Stimulated activated CD8-positive, alpha-beta memory T cell treated with anti-CD3 and anti-CD28 coated beads, Interleukin-12 subunit alpha, Interleukin-12 subunit beta, amount 100 ng/mL, for 24 hours (primary cell): Measurements from ENCODE around the gene SLC37A1.

Experiments
- DNase-seq: peaks from one replicate; pipeline ENCODE4 v3.0.0-alpha.2; 2020; ENCODE audit errors: extremely low read depth

SLC37A1 gene

DNA sequence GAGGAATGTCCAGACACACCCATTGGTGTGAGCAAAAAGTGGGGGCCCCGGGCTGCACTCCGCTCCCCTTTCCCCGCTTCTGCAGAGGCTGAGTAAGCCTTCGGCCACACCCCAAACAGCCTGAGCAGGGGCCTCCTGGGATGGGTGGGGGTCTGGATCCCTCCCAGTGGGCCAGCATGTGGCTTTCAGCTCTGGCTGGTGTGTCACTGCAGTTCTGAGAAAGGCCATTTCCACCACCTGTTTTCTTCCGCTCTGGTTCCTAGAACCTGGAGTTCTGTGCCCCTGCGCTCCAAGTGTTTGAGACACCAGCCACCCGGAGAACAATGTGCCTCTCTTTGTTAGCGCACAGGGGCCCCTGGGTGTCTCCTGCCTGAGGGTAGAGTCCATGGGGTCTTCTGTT, 30.9 kb downstream of the SLC37A1 start:
- DNase-seq, result no peak

DNA sequence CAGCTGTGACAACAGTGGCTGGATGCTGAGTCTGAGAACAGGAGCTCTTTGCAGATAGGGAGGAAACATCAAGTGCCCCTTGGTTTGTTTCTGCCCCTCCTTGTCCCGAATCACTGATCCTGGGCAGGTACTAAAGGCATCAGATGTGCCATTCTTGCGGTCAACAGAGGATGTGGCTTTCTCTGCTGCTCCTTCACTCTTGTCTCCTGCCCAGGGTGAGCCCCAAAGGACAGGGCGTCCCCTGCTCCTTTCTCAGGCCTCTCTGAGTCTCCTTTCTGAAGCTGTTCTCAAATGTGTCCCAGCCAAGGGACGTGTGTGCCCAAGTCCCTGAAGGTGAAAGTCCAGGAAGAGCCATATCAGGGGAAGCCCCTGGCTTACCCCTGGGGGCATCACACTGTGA, 31.7 kb downstream of the SLC37A1 start:
- no peak for DNase-seq

DNA sequence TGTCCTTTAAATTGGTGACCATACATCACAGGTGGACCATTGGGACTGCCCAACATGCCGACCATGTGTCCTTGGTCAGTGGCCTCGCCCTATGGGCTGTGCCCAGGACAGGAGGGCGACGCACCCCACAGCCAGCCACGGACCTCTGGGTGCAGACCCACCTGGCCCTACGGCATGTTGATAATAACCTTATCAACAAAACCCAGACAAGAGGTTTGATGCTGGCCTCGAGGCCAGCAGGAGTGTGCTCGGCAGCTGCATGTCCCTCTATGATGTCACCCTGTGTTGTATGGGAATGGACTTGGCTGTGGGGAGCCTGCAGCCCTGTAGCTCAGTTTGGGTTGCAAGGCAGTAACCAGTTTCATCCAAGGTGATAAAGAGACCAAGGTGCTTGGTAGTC, 32.1 kb downstream of the SLC37A1 start:
- no peak for DNase-seq

DNA sequence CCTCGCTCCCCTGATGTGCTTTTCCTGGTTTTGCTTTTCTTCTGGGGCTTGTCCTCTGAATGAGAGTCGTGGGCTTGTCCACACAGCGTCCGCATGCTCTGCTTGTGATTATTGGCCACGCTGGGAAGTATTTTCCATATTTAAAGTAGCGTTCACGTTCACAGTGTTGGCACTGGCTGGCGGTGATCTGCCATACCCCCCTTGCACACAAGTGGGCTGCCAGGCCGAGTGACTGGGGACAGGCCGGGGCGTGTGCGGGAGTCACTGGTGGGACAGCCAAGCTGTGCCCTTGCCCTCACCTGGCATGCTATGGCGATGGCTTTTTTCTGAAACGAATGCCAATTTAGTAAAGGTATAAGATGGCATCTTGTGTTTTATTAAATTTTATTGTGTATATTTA, 32.8 kb downstream of the SLC37A1 start:
- DNase-seq, result no peak

DNA sequence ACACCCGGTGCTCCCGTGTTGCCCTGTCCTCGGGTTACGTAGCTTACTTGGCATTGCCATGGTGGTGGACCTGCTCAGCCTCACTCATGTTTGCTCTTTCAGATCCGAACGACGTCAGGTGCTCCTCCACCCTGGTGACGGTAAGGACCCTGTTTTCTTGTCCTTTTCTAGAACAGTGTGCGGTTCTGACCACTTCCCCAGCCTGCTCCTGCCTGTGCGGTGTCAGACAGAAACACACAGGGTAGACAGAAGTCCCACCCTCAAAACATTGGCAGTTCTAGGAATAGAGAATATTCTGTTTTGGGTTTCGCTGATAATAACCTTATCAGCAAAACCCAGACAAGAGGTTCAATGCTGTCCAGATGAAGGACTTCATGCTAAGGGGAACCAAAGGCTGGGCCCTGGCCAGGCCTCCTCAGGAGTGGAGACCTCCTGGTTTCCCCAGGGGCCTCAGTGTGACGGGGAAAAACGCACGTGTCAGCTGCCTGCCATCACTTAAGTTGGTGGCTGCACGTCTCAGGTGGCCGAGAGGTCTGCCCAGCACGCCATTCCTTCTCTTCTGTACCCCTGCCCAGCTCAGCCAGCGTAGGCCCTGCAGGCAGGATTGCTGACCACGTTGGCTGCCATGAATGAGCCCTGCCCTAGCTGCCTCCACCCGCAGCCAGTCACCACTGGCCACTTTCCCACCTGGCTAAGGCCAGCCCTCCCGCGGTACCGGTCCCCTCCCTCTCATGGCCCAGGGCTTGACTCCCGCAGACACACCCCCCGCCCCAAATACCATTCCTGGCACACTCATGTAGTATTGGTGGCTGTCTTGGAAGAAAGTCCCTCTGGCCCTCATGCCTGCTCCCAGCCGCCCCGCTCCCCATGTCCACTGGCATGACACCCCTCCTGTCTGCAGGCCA, 33.6 kb downstream of the SLC37A1 start:
- no peak for DNase-seq

DNA sequence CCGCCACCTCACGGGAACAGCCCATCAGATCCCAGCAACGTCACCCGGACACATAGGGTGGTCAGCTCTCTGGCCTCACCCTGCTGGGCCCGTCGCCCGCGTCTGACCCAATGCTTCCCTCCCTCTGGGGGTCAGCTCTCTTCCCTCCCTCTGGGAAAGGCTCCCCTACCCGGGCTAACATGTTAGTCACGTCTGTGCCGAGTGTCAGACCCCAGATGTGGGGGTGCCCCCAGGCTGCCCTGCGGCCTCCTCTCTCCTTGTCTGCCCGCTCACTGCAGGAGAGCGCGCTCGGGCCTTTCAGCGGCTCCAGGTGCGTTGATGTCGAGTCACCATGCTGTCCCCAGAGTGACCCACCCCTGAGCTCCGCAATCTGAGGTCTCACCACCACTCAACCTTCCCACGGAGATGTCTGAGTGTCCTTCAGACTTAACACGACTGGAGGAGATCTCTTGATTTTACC, 34.3 kb downstream of the SLC37A1 start:
- DNase-seq, result no peak

DNA sequence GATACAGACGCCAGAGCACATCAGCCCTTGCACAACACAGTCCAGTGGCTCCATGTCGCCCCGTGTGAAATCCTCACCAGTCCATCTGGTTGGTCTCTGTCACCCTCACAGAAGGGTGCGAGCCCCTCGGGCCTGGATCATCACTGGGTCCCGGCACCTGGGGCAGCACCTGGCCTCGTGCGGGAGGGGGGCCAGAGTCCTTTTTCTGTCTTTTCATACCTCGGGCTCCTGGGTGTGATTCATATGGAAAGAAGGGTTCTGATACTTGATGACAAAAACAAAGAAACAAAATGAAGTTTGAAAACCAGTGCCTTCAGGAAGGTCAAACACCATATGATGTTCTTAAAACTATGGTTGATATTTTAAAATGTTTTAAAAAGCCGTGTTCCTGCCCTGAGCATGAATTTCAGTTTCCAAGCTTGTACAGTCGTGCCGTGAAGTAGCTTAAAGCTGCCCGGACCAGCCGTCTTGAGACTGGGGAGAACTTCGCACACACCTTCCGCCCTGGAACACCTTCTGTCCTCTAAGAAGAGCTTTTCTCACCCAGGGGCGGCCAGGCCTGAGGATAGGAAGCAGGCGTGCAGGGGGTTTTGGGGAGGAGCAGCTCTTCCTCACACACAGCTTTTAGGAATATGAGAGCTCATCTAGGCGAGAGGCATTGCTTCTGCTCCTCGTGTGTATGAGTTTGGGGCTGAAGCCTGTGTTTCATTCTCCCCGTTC, 35.2 kb downstream of the SLC37A1 start:
- no peak for DNase-seq

DNA sequence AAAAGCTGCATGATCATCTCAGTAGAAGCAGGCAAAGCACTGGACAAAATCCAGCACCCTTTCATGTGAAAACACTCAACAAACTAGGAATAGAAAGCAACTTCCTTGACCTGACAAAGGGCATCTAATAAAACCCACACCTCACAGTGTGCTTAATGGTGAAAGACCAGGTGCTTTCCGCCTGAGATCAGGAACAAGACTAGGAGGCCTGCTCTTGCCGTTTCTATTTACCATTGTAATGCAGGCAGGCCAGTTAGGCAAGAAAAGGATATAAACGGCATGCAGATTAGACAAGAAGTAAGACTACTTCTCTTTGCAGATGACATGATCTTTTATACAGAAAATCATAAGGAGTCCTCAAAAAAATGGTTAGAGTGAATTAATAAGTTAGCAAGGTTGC, 37.2 kb downstream of the SLC37A1 start:
- DNase-seq, result no peak

DNA sequence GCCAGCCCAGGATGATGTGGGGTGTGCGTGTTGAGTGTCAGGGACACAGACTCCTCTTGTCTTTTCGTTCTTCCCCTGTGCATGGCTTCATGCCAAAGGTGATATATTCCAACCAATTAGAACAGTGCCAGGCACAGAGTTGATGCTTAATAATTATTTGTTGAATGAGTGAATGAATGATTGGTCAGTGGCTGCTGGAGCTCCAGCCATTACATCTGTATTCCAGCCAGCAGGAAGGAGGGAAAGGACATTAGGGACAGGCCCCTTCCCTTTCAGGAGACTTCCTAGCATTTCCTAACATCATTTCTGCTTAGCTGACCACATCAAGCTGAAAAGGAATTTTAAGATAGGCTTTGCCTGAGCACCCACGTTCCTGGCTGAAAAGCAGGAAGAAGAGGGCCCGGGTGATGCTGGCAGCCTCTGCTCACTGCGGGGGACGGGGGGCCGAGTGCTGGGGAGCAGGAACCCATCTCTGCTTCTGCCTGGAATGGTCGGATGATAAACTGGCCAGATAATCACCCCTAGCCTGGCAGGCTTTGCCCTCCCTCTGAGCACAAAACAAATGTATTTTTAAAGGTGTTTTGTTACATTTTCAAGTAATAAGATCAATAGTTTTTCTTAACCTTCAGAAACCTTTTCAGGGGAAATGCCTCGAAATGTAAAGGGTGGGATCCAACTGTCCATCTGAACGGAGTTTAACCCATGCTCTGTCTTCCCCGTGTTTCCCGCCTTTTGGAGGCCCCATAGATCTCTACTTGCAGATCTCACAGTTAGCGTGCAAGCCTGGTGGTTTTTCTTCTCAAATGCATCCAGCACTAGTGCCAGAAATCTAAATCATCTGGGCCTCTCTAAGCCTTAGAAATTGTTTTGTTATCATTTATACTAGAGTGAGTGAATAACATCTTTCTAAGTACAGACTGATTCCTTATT, 39.0 kb downstream of the SLC37A1 start:
- DNase-seq, result no peak

DNA sequence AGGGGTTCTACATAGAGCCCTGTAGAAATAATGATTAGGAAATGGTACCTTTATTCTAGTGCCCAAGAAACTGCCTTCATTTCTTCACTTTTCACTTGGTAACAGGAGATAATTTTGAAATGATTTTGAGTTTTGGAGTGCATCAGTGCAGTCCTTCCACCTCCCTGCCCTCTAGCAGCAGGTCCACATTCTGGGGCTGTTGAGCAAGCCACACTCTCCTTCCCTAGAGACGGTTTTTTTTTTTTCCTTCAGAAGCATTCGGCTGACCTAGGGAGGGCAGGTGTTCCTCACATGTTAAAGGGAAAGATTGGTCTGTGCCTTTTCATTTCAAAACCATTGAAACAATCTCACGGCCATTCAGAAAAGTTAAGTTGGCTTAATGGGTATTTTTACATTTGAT, 39.8 kb downstream of the SLC37A1 start:
- no peak for DNase-seq

DNA sequence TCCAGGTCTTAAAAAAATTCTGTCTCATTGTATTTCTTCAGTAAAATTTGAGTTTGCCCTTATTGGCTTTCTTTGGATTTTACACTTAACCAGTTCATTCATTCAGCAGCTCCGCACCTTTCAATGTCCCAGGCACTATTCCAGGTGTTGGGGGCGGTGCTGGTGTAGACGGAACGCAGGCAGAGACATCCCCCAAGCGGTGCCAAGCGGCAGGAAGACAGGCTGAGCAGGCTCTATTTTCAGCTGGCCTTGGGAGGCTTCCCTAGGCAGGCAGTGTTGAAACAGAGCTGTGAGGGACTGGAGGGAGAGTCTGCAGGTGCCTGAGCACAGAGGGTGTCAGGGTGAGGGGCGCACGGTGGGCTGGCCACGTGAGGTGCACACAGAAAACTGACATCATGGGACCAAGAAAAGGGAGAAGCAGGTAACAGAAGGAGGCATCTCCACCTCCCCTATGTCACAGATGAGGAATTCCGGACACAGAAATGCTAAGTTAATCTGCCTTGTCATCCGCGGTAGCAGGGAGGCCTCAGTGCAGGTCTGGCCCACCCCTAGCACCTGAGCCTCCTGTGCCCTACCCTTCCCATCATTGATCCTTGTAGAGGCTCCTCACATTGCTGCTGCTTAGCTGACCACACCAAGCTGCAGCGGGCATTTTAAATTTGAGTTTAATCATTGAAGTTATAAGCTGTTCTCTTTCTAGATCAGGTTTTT, 40.8 kb downstream of the SLC37A1 start:
- no peak for DNase-seq

DNA sequence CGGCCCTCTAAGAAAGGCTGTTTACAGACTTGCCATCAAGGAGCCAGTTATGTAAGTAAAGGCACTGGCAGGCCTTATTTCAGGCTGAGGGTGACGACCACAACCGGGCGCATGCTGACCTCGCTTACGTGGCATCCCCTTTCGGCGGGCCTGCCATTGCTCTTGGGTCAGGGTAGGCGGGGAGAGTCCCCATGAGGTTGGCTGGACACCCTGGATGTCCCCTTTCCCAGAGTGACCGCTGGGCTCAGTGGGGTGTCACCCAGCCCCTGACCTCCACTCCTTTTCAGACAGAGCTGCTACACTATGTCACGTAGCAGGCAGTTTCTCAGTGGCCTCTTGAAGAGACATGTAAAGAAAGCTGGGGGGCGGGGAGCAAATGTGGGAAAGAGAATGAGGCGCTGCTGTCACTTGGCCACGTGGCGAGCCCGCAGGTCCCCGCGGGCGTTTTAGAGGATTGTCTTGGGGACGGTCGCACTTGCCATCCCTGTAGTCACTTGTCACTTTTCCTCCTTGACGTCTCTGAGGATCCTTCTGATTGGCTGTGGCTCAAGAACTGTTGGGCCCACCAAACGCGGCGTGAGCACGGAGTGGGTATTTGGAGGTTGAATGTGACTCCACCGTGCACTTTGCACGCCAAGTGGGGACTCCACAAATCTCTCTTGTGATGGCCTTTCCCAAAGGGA, 42.2 kb downstream of the SLC37A1 start:
- no peak for DNase-seq

DNA sequence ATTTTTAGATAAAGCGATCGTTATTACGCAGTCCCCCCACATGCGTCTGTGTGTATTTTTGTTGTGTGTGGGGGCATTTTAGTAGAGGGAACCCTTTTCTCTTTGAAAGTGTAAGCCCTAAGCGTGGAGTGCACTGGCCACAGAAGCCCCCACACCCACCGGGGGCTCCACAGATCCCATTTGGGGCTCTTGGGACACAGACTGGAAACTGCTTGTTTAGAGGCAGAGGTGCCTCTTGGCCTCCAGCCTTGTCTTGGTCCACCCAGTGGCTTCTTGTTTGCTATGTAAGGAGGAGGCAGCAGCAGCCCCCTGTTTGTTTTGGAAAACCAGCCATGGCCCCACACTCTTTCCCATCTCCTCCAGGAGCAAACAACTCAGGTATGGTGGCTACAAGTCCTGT, 42.8 kb downstream of the SLC37A1 start:
- no peak for DNase-seq

DNA sequence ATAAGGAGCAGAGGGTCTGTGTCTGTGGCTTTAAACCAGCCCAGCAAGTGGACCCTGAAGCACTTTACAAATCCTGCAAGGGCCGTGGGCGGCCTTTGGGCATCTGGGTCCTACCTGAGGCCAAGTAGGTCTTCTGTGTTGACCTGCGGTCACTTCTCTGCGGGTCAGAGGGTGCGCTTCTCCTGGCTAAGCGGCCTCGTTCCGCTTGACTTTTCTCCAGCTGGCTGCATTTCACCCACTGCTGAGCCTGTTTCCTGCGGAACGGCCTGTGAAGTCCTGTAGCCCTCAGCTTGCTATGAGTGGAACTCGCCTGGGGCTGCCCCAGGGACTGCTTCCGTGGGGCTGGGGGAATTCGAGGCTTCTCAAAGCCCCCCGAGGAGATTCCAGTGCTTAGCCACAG, 43.3 kb downstream of the SLC37A1 start:
- DNase-seq, result no peak

DNA sequence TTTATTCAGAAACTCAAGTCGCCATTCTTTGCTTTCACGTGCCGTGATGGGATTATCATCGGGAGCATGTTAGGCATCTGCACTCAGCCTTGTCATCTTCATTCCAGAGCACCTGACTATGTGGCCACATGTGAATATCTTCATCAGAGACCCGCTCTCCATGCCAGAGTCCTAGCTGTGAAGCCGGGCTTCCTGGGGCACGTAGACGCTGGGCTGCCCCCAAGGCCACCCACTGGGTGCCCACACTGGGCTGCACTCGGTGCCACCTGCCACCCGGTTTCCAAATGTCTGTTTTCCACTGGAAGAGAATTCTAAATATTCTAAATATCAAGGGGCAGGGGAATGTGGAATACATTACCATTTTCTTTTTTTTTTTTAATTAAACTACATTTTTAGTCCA, 43.8 kb downstream of the SLC37A1 start:
- DNase-seq, result no peak

DNA sequence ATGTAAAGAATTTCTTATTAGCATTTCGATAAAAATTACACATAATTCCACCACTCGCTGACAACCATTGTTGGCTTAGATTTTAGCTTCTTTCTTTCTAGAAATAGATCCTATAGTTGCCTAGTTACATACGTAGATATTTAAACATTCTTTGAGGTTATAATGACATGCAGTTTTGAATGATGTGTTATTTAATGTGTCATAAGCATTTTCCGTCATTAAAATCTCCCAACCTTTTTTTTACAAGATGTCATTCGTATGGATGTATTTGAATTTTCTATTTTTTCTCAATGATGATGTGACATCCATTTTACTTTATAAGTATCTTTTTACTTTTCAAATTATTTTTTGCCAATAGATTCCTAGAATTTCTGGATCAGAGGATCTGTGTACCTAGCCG, 44.7 kb downstream of the SLC37A1 start:
- no peak for DNase-seq

DNA sequence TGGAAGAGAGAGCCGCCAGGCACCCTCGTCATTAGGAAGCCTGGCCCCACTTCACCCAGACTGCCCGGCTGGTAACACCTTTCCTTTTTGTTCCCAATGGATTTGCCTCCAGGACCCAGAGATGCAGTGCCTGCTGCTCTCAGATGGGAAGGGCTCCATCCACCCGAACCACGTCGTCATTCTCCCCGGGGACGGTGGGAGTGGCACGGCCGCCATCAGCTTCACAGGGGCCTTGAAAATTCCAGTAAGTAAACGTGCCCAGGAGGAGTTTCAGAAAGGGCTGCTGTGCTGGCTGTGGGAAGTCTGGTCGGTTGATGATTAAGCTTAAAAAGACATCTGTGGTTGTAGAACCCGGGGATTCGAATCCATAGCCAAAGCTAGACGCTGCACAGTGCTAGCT, 45.2 kb downstream of the SLC37A1 start:
- no peak for DNase-seq

DNA sequence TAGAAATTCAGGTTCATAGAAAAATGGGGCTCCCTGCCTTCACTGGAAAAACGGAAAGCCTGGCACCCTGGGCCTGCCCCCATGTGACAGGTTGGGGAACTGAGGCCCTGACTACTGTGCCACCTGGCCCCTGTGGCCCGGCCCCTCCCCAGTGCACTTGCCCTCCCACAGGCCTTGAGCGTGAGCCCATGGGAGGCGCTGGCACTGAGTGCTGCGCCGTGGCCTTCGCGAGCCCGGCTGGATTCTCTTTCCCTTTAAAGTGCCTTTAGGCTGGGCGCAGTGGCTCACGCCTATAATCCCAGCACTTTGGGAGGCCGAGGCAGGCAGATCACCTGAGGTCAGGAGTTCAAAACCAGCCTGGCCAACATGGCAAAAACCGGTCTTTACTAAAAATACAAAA, 45.7 kb downstream of the SLC37A1 start:
- no peak for DNase-seq

DNA sequence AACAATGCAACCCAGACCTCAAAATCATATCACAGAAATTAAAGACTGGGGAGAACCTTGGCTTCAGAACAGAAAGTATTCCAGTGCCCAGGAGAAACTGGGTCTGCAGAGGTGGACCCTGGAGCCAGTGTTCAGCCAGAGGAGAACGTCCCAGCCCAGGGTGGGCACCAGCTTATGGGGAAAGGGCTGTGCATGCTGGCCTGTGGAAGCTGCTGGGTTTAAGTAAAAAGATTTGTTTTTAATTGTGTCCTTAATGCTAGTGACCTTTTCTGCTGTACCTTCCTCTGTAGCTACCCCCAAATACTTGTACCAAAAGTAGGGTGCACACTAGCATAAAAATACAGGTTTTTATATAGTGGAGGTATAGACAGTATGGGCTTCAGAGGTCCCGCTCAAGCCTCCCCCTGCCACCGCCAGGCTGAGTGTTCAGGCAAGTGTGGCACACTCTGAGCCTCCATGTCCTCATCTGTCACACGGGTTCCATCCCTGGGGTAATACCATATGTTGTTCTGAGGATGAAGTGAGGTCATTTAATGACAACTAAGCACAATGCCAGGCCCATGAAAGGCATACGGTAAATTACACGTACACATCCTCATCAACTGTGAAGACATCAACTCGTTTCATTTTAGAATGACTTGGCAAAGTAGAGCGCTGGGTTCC, 47.0 kb downstream of the SLC37A1 start:
- DNase-seq, result no peak
